ENCODE results near the gene FAM20A.

- no peak for TF ChIP-seq CTCF (conservative IDR thresholded peaks at IDR 0.05; ENCODE audit: low read depth, low read length)
- TF ChIP-seq EZH2 (IDR thresholded peaks at IDR 0.05; ENCODE audit: low read length, unreplicated experiment), result no peak
Measured at GRCh38 chr17:68564415-68565111, 36.6 kb downstream of the FAM20A start.
